Head of caudate nucleus (tissue), 42 donors: ENCODE results near the gene KIAA0319L.

ENCODE experiments used
- DNase-seq, 42 donors: peaks; one replicate each; pipeline versions ENCODE4 v3.0.0 to v3.0.0-alpha.2; 2020 to 2021; ENCODE audit warnings: mixed read lengths in 7 of 42
- intact Hi-C: fragments of 100-400 bp; cut with DNase I; formaldehyde crosslinking; loops from one replicate; pipeline ENCODE4 v1.15.0; 2022

Gene KIAA0319L

DNA sequence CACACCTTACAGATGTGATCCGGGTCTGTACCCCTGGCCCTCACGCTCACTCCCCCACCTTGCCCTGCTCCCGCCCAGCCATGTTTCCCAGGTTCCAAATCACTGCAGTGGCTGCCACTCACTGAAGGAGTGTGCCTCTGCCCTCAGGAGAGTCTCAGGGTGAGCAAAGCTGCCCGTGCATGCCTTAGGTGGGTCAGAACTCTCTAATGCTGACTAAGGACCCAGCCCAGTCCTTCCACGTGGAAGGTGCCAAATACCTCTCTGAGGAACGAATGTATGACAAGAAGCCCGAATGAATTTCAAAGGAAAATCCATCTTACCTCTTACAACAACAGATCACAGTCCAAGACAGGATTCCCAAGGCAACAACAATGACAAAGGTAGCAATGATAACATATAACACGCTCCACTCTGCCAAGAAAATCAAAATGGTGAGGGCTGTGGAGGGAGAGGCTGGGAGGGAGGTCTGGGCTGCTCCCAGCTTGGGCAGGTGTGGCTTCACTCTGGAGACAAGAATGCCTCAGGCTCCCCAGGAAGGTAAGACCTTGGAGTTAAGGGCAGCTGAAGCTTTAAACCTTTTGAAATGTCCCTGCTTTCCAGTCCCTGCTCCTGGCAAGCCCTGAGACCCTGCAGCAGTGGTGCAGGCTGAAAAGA is 115.2 kb downstream of the KIAA0319L start:
- no peak for DNase-seq
- intact Hi-C loops, result no loop called here

GRCh38 chr1:35439626-35440025 is 117.6 kb downstream of the KIAA0319L start:
- intact Hi-C loops, result no loop called here

GRCh38 chr1:35437200-35437599 is 120.0 kb downstream of the KIAA0319L start:
- peak in 25 of 42 donors; percentile 14 to 82 (median 45) for DNase-seq
- intact Hi-C loops, result no loop called here

More at GRCh38 chr1:35439626-35440025, 117.6 kb downstream of the KIAA0319L start:
- DNase-seq, result no peak

DNA sequence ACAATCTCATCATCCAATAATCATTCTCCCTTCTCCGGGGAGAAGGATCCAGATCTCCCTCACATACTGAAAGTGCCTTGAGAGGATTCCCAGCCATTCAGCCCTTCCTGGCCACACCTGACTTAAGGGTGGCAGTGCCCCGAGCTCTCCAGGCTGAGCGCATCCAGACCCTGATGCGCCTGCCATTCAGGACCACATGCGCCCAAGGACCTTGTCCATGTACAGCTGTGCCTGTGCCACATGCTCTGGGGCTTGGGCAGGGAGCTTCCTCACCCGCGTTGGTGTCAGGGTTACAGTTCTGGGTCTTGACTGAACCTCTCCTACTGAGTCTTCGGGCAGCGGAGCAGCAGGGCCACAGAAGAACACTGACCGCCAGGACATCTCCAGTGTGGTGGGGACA is 121.1 kb downstream of the KIAA0319L start:
- intact Hi-C loops, result no loop called here
- no peak for DNase-seq

DNA sequence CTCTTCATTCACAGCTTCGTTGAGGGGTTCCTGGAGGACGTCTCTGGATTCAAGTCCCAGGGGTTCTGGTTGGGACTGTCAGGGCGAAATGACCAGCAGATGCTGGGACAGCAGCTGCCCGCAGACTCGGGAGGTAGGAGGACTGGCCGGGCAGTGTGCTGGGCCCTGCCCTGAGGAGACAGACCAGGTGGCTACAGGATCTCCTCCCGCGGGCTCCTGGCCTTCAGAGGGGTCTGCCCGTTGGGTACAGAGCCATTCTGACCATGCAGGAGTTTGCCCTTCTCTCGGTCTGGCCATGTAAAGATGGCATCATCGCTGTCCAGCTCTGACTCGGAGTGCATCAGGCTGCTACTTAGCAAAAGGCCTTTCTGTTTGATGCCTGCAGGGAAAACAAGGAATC is 122.5 kb downstream of the KIAA0319L start:
- intact Hi-C loops, result no loop called here

GRCh38 chr1:35433714-35434113 is 123.5 kb downstream of the KIAA0319L start:
- DNase-seq, result no peak
- intact Hi-C loops, result no loop called here

More for the DNA sequence above, 122.5 kb downstream of the KIAA0319L start:
- no peak for DNase-seq

DNA sequence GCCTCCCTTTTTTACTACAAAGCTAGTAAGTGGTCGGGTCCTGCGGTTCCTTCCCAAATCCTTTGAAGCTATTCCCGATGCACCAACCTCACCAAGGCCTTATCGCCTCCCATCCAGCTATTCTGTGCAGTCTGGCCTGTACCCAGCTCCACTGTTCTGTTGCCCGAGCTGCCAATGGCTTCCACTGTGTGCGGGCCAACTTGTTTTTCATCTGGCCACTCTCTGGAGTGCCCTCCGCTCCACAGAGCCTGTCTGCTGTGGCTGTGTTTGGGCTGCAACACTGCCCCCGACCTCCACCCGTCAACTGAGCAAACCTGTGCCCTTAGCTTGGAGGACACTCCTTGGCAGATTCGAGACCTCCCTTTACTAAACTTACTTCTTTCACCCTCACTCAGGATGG is 125.0 kb downstream of the KIAA0319L start:
- intact Hi-C loops, result no loop called here
- peak in 33 of 42 donors; percentile 13 to 81 (median 55) for DNase-seq

DNA sequence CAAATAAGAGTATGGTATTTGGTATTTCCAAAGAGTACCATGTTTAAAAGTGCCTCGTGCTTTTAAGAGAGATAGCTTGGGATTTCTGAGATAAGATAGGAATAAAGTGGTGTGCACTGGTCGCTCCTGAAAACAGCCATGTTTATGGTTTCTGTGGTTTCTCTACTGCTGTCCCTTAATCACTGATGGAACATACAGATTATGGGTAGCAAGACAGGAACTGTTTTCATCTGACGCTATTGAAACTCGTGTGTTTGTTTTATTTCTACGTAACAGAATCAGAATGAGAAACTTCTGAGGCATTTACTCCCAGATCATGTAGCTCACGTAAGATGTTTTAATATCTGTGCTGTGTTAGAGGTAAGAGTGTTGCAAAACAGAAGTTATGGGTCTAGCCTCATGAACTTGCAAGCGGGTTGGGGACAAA is 126.0 kb downstream of the KIAA0319L start:
- no peak for DNase-seq
- intact Hi-C loops, result no loop called here

DNA sequence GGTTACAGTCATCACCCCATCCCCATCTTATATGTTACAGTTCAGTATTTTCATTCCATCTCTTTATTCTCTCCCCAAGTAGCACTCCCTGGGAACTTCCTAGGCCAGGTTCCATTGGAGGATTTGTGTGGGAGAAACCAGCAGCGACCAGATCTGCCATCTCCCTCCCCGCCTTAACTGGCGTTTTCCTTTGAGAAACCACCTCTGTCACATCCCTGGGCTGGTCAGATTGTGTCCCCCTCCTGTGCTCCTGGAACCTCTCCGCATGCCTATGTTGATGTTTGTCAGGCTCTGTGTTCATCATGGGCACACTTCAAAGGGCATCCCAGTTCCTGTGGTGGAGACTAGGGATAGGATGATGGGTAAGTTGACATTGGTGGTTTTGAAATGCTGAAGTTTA is 126.4 kb downstream of the KIAA0319L start:
- intact Hi-C loops, result no loop called here
- DNase-seq, result no peak

- intact Hi-C loops, result no loop called here
- DNase-seq, result no peak
These were observed 128.8 kb downstream of the KIAA0319L start for GRCh38 chr1:35428360-35428759.

DNA sequence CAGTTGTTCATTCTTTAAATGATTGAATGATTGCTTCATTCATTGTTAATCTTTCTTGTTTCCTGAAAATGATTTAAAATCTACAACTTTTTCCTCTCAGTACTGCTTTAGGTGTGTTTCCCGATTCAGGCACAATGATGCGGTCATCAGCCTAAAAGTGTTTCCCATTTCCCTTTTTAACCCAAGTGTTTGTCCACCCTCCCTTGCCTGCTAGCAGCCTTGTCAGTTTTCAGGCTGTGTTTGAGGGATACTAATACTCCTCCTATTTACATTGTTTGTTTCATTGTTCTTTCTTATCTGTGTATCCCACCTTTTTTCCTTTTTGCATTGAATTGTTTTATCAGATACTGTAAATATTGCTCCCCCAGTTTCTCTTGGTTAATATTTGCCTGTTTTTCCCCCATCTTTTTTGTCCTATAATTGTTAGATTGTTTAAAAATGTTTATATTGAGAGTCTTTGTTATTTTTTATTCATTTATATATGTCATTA is 131.1 kb downstream of the KIAA0319L start:
- intact Hi-C loops, result no loop called here
- no peak for DNase-seq

GRCh38 chr1:35408925-35409324 is 148.3 kb downstream of the KIAA0319L start:
- no peak for DNase-seq
- intact Hi-C loops, result no loop called here

DNA sequence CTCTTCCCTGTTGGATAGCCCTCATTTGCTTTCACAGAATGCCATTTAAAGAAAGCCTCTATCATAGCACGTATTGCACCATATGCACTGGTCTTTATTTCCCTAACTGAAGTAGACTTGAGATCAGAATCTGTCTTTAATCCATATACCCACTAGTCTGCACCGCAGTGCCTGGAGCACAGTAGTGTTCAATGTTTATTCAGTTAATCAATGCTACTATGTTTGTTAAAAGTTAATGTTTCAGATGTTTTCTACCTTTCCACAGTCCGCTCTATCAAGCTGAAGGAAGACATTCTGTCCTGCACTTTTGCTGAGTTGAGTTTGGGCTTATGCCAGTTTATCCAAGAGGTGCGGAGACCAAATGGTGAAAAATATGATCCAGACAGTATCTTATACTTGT is 149.5 kb downstream of the KIAA0319L start:
- intact Hi-C loops, result no loop called here
- DNase-seq, result no peak

DNA sequence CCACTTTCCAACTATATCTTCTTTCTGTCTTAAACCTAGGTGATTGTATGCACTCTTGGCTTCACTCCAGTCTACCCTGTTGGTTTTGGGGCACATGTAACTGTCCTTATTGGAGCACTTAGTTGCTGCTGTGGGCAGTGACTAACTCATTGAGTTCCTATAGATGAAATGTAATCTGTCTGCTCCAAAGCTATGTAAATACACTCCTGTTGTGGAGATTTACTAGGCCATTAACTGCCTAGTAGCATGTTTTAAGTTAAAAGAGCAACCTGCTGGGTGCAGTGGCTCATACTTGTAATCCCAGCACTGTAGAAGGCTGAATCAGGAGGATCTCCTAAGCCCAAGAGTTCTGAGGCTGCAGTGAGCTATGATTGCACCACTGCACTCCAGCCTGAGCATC is 151.1 kb downstream of the KIAA0319L start:
- DNase-seq, result no peak
- intact Hi-C loops, result no loop called here

DNA sequence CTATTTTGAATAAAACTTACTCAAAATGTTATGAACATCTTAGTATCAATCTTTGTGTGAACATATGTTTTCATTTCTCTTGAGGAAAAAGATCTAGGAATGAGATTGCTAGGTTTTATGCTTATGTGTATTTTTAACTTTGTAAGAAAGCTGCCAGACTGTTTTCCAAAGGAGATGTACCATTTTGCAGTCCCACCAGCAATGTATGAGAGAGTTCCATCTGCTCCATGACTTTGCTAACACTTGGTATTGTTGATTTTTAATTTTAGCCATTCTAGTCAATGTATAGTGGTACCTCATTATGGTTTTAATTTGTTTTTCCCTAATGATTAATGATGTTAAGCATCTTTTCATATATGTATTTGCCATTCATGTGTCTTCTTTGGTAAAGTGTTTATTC is 156.2 kb downstream of the KIAA0319L start:
- intact Hi-C loops, result no loop called here
- no peak for DNase-seq

DNA sequence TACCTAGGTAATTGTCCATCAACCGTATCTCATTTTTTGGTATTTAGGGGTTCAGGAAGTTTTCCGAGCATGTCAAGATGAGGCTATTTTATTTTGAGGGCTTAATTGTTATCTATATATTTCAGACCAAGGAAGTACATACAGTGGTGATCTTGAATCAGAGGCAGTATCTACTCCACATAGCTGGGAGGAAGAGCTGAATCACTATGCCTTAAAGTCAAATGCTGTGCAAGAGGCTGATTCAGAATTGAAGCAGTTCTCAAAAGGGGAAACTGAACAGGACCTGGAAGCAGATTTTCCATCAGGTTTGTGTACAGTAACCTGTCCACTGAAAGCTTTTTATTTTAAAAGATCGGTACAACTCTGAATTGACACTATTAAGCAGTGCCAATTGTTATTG is 158.5 kb downstream of the KIAA0319L start:
- intact Hi-C loops, result no loop called here

DNA sequence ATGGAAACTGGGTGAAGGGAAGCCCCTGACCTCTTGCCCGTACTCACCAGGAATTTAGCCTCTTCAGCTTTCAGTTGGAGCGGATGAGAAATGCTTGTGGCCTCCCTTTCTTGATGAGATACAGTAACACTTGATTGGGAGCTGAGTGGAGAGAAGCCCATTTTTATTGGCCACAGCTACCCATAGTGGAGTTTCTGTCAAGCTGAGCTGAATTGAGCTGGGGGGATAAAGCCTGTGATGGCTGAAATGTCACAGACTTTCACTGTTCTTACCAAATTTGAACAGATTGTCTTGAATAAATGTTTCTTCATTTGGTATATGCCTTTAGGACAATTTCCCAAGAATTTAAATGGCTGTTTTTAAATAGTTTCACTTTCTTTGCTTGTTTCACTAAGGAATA is 162.8 kb downstream of the KIAA0319L start:
- no peak for DNase-seq
- intact Hi-C loops, result no loop called here

More for the DNA sequence above, 158.5 kb downstream of the KIAA0319L start:
- DNase-seq, result no peak

- DNase-seq, result no peak
- intact Hi-C loops, result no loop called here
These were observed 166.4 kb downstream of the KIAA0319L start for GRCh38 chr1:35390600-35391494.

DNA sequence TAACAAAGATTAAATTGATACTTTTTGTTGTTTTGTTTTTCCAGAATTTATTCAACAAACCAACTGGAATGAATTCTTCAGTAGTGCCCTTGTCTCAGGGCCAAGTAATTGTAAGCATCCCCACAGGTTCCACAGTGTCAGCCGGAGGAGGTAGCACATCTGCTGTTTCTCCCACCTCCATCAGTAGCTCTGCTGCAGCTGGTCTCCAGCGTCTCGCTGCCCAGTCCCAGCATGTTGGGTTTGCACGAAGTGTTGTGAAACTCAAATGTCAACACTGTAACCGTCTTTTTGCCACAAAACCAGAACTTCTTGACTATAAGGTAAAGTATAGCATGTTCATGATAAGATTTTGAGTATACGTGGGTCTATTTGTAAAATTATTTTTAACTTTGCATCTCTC is 170.2 kb downstream of the KIAA0319L start:
- intact Hi-C loops, result no loop called here
- no peak for DNase-seq

DNA sequence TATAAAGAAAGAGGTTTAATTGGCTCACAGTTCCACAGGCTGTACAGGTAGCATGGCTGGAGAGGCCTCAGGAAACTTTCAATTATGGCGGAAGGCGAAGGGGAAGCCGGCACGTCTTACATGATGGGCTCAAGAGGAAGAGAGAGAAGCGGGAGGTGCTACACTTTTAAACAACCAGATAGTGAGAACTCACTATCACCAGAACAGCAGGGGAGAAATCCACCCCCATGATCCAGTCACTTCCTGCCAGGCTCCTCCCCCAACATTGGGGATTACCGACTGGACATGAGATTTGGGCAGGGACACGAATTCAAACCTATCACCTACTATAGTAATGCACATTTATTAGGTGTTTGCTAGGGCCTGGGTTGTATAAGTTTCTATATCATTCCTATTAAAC is 170.9 kb downstream of the KIAA0319L start:
- no peak for DNase-seq
- intact Hi-C loops, result no loop called here
